VCaP (cell line): ENCODE results near the gene ITPR1.
"Not testable (repeated sequence)": the region's sequence is repeated elsewhere in the genome, so short reads cannot be mapped to it uniquely, and the experiment has no call there.

Experiments used
- H3K27ac ChIP-seq: fragments of 450-650 bp; 2 replicates; pipeline ENCODE4 v1.5.1; 2017
- TF ChIP-seq, protein P1 (sequence below): fragments of 450-650 bp; conservative IDR thresholded peaks from 2 replicates; pipeline ENCODE4 v1.5.1; 2017; ENCODE audit warnings: mild to moderate bottlenecking, moderate library complexity

The ITPR1 gene

DNA sequence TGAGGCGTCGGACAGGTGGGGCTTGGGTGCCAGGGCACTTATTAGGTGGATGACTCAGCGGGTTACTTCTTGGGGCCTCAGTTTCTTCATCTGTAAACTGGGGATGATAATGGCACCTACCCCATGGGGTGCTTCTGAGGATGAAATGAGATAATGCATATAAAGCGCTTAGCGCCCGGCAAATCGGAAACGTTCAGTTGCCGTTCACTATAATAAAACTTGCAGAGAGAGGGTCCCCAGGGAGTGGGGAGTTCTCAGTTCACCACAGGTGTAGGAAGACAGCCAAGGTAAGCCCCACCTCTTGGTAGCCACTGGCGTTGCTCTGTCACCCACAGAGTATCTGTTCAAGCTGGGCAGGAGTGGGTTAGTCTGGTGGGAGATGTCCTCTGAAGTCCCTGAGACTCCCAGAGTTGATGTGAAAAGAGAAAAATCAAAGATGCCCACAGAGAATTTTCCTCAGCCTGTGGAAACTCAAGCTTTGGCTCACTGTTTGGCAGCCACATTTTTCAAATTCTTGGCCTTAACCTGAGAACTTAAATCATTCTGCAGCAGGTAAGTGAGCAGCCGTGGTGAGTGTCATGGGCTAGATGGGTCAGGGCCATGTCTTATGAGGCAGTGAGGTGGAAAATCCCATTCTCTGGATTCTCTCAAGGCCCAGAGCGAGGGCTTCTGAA, 264.6 kb downstream of the ITPR1 start:
- peak overlapping the region; percentile 62 for H3K27ac ChIP-seq
- TF ChIP-seq, protein P1, sequence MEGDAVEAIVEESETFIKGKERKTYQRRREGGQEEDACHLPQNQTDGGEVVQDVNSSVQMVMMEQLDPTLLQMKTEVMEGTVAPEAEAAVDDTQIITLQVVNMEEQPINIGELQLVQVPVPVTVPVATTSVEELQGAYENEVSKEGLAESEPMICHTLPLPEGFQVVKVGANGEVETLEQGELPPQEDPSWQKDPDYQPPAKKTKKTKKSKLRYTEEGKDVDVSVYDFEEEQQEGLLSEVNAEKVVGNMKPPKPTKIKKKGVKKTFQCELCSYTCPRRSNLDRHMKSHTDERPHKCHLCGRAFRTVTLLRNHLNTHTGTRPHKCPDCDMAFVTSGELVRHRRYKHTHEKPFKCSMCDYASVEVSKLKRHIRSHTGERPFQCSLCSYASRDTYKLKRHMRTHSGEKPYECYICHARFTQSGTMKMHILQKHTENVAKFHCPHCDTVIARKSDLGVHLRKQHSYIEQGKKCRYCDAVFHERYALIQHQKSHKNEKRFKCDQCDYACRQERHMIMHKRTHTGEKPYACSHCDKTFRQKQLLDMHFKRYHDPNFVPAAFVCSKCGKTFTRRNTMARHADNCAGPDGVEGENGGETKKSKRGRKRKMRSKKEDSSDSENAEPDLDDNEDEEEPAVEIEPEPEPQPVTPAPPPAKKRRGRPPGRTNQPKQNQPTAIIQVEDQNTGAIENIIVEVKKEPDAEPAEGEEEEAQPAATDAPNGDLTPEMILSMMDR: no peak

DNA sequence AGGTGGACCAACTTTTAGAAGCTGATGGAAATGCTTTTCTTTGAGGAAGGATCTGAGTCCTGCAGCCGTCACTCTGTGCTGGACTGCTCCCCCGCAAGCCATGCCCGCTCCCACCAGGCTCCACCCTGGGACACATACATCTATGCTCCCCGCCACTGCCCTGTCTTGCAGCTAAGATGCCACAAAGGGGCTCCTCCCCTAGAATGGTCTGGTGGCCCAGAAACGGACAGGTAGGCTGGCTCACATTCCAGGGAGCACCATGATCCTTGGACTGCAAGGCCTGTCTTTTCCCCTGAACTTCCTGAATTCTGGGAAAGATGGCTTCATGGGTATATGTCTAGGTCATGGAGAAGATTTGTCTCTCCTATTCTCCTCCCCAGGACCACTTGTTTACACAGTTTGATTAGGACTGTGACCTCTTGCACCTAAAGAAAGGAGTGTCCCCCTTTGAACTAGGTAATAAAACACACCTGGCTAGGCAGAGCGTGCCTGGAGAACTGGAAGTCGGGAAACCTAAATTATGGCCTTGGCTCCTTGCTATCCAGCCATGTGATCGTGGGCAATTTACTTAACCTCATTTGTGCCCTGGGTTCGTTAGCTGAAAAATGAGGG, 265.2 kb downstream of the ITPR1 start:
- TF ChIP-seq, protein P1: no peak
- peak overlapping the region; percentile 62; the same call in 1 of the 2 replicates for H3K27ac ChIP-seq

DNA sequence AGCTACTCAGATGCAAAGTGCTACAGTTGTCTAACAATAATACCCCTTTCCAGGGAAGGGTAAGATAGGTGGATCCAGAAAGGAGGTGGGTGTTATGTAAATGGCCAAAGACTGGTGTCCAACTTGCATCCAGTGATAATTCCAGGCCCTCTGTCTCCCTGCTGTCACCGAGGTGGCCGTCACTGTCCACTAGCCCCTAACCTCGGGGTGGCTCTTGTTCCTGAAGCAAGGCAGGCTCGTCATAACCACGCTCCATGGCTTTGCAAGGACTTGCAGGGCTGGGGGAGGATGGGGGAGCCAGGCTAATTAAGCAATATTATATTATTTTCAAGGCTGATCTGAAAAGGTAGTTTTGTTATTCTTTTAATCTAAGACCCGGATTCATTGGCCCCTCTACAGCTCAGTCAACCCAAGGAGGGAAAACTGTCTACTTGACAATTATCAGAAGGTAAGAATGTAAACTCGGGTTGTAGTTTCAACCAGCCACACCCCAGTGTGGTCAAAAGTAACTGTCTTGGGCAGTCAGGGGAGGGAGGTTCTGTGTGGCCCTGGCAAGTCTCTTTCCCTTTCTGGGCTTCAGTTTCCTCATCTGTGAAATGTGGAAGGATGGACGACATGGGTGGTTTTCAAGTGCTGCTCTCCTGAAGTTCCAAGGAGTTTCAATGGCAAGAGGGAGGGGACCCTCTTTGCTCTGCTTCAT, 266.0 kb downstream of the ITPR1 start:
- H3K27ac ChIP-seq: peak overlapping the region; percentile 34
- TF ChIP-seq, protein P1: no peak

DNA sequence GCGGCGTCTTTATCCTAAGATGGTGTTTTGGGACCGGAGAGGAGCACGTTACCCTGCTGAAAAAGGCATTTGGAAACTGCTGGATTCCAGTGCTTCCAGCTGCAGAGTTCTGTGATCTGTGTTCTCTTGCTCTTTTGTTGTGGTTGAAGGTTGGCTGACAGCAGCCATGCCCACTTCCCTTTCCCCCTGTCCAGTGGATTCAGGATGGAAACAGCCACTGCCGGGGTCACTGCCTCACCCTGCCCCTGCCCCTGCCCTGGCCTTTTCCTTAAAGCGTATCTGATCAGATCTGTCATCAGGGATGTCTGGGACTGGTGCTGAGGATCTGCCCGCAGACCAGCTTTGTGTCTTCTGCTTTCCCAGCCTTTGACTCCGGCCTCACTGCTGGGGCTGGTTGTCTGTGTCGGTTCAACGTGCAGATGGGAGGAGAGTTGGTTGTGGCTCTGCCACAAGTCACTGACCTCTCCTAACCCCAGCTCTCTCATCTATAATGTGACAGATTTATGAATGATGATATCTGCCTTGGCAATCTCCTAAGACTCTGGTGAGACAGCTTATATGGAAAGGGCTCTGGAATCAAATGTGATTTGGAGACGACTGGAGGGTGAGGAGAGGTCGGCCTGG, 266.7 kb downstream of the ITPR1 start:
- H3K27ac ChIP-seq: peak overlapping the region; percentile 34
- TF ChIP-seq, protein P1: no peak

DNA sequence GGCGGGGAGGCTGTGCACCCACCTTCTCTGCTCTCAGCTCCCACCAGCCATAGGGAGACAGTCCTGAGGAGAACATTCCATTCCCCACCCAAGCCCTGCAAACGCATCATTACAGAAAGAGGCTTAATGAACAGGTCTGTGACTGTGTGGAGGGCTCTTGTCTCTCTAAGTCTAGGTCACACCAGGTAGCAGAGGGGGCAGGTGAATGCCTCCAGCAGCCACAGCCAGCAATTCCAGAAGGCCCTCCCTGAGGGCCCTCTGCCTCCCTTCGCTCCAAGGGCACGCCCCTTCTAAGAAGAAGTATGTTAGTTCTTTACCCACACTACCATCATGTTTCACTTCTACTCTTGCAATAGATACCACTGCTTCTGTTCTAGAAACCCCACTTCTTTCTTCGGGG, 268.6 kb downstream of the ITPR1 start:
- H3K27ac ChIP-seq: no peak overlapping the region

DNA sequence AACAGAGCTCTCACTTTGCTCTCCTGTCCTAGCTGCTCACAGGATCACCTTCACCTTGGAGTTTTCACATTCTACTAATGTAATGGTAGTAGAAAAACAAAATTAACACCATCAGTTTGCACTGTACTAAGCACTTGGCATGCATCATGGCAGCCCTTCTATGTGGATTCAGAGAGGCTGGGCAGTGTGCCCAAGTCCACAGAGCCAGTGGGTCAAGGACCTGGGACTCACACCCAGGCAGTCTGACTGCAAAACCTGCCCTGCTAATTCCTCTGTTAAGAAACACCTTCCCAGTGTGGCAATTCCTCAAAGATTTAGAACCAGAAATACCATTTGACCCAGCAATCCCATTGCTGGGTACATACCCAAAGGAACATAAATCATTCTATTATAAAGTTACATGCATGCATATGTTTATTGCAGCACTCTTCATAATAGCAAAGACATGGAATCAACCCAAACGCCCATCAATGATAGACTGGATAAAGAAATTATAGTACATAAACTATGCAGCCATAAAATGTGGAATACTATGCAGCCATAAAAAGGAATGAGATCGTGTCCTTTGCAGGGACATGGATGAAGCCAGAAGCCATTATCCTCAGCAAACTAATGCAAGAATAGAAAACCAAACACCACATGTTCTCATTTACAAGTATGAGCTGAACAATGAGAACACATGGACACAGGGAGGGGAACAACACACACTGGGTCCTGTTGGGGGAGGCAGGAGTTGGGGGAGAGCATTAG, 269.5 kb downstream of the ITPR1 start:
- H3K27ac ChIP-seq: not testable (repeated sequence)

More for the DNA sequence above, 268.6 kb downstream of the ITPR1 start:
- TF ChIP-seq, protein P1: no peak

DNA sequence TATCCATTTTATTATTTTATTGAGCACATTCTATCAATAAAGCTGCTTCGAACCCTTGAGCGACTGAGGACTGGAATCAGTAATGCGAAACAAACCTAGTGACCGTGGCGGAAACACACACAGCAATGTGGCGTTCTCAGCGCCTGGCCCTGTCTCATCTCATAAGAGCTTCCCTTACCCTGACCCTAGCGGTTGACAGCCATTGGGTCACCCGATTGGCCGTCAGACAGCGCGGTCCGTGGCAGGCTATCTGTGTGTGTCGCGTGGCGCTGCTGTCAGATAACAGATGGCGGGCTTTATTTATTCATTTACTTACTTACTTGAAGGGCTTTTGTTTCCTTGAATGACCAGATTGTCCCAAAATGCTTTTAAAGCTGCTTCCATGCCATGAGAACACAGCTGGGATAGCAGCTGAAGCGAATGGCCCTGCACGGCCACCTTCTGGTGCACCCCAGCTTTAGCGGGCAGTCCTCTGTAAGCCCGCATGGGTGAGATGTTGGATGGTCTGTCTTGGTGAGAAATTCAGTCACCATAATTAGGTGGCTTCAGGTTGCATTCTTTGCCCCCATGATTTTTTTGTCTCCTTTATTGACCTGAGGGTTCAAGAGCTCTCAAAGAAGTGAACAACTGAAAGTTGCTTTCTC, 270.6 kb downstream of the ITPR1 start:
- no peak overlapping the region for H3K27ac ChIP-seq
- TF ChIP-seq, protein P1: no peak
